ENCODE results near the gene TNFRSF17. TPM values are rescaled to one million over a fixed set of nuclear protein-coding genes. Genes with fewer than 3 reads are reported as not detected.

Gene TNFRSF17
- total and polyA plus RNA-seq, 2 of the 13 experiments (the other 11 are each of a cell fraction or from before 2014, with no cell fraction given), result not detected

DNA sequence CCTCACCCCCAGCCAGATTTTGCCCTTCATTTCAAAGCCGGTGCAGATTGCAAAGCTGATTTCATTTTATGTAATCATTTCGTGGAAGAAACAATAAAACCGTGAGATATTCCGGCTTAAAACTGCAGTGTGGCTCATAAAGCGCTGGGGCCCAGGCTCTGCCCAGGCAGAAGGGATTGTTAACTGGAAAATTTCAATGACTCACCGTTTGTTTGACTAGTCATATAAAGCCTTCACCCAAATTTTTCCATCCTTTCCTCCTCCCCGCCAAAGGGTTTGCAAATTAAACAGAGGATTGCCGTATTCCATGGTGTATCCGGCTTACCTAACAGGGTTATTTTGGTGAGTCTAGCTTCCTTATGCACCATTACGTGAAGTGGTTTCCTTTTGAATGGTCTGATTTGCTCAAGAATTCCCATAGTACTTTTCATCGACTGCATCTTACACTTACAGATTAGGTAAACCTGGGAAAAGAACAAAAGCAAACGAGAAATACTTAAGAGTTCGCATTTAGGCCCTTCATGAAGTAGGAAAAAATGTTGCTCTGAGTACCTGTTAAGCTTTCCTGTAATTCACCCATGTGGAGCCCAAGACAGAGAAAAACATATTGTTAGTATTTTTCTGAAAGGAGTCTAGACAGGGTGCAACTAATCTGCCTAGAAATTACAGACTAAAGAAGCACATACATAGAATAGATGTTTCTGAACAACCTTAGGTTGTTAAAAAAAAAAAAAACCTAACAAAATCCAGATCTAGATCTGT lies 48.3 kb upstream of the TNFRSF17 start (continued):
- TF ChIP-seq ZNF569 (CRISPR knock-in tag; IDR thresholded peaks at IDR 0.05; ENCODE audit: borderline replicate concordance) (no peak), CREB1 (IDR thresholded peaks at IDR 0.05) (peak; percentile 59), CREB1 (CRISPR knock-in tag; IDR thresholded peaks at IDR 0.05) (peak; percentile 59), U2AF2 (IDR thresholded peaks at IDR 0.05; ENCODE audit: low read depth, low read length) (no peak), ARHGAP35 (CRISPR knock-in tag; IDR thresholded peaks at IDR 0.05; ENCODE audit: borderline replicate concordance) (no peak; the same call in 1 of the 2 replicates), YEATS4 (CRISPR knock-in tag; IDR thresholded peaks at IDR 0.05; ENCODE audit: borderline replicate concordance) (no peak), DNMT3B (CRISPR knock-in tag; conservative IDR thresholded peaks at IDR 0.05) (0 out of 2 replicates have a peak, but pooled peaks have one; percentile 46), ZNF234 (CRISPR knock-in tag; conservative IDR thresholded peaks at IDR 0.05) (peak; percentile 10; the same call in 1 of the 2 replicates), MAFG (CRISPR knock-in tag; IDR thresholded peaks at IDR 0.05) (no peak), MXD4 (CRISPR knock-in tag; IDR thresholded peaks at IDR 0.05) (no peak; the same call in 1 of the 2 replicates), RNF2 (conservative IDR thresholded peaks at IDR 0.05; ENCODE audit: low read depth) (no peak), ZNF652 (CRISPR knock-in tag; IDR thresholded peaks at IDR 0.05; ENCODE audit: borderline replicate concordance, low read depth) (no peak), NFKB2 (CRISPR knock-in tag; IDR thresholded peaks at IDR 0.05; ENCODE audit: borderline replicate concordance) (no peak), ZNF331 (CRISPR knock-in tag; IDR thresholded peaks at IDR 0.05) (peak; percentile 66; the same call in 1 of the 2 replicates), KDM2A (CRISPR knock-in tag; IDR thresholded peaks at IDR 0.05; ENCODE audit: borderline replicate concordance, low read depth) (no peak)
- TF ChIP-seq, protein P1, sequence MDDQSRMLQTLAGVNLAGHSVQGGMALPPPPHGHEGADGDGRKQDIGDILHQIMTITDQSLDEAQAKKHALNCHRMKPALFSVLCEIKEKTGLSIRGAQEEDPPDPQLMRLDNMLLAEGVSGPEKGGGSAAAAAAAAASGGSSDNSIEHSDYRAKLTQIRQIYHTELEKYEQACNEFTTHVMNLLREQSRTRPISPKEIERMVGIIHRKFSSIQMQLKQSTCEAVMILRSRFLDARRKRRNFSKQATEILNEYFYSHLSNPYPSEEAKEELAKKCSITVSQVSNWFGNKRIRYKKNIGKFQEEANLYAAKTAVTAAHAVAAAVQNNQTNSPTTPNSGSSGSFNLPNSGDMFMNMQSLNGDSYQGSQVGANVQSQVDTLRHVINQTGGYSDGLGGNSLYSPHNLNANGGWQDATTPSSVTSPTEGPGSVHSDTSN (CRISPR knock-in tag; IDR thresholded peaks at IDR 0.05; ENCODE audit: borderline replicate concordance), result no peak
- TF ChIP-seq, protein P2, sequence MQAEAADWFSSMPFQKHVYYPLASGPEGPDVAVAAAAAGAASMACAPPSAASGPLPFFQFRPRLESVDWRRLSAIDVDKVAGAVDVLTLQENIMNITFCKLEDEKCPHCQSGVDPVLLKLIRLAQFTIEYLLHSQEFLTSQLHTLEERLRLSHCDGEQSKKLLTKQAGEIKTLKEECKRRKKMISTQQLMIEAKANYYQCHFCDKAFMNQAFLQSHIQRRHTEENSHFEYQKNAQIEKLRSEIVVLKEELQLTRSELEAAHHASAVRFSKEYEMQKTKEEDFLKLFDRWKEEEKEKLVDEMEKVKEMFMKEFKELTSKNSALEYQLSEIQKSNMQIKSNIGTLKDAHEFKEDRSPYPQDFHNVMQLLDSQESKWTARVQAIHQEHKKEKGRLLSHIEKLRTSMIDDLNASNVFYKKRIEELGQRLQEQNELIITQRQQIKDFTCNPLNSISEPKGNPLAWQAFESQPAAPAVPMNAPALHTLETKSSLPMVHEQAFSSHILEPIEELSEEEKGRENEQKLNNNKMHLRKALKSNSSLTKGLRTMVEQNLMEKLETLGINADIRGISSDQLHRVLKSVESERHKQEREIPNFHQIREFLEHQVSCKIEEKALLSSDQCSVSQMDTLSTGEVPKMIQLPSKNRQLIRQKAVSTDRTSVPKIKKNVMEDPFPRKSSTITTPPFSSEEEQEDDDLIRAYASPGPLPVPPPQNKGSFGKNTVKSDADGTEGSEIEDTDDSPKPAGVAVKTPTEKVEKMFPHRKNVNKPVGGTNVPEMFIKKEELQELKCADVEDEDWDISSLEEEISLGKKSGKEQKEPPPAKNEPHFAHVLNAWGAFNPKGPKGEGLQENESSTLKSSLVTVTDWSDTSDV (CRISPR knock-in tag; IDR thresholded peaks at IDR 0.05), result no peak
- TF ChIP-seq, protein P3, sequence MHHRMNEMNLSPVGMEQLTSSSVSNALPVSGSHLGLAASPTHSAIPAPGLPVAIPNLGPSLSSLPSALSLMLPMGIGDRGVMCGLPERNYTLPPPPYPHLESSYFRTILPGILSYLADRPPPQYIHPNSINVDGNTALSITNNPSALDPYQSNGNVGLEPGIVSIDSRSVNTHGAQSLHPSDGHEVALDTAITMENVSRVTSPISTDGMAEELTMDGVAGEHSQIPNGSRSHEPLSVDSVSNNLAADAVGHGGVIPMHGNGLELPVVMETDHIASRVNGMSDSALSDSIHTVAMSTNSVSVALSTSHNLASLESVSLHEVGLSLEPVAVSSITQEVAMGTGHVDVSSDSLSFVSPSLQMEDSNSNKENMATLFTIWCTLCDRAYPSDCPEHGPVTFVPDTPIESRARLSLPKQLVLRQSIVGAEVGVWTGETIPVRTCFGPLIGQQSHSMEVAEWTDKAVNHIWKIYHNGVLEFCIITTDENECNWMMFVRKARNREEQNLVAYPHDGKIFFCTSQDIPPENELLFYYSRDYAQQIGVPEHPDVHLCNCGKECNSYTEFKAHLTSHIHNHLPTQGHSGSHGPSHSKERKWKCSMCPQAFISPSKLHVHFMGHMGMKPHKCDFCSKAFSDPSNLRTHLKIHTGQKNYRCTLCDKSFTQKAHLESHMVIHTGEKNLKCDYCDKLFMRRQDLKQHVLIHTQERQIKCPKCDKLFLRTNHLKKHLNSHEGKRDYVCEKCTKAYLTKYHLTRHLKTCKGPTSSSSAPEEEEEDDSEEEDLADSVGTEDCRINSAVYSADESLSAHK (CRISPR knock-in tag; IDR thresholded peaks at IDR 0.05; ENCODE audit: borderline replicate concordance), result no peak; the same call in 1 of the 2 replicates
- TF ChIP-seq, protein P4, sequence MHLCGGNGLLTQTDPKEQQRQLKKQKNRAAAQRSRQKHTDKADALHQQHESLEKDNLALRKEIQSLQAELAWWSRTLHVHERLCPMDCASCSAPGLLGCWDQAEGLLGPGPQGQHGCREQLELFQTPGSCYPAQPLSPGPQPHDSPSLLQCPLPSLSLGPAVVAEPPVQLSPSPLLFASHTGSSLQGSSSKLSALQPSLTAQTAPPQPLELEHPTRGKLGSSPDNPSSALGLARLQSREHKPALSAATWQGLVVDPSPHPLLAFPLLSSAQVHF (CRISPR knock-in tag; IDR thresholded peaks at IDR 0.05), result no peak

Measured in HepG2 (cell line).